ENCODE data around the gene FAM13A.

GRCh38 chr4:88858752-88859151 is 198.2 kb downstream of the FAM13A start:
- TF ChIP-seq EZH2 (IDR thresholded peaks at IDR 0.05; ENCODE audit: low read depth, low read length, severe bottlenecking): no peak
- TF ChIP-seq, protein P1, sequence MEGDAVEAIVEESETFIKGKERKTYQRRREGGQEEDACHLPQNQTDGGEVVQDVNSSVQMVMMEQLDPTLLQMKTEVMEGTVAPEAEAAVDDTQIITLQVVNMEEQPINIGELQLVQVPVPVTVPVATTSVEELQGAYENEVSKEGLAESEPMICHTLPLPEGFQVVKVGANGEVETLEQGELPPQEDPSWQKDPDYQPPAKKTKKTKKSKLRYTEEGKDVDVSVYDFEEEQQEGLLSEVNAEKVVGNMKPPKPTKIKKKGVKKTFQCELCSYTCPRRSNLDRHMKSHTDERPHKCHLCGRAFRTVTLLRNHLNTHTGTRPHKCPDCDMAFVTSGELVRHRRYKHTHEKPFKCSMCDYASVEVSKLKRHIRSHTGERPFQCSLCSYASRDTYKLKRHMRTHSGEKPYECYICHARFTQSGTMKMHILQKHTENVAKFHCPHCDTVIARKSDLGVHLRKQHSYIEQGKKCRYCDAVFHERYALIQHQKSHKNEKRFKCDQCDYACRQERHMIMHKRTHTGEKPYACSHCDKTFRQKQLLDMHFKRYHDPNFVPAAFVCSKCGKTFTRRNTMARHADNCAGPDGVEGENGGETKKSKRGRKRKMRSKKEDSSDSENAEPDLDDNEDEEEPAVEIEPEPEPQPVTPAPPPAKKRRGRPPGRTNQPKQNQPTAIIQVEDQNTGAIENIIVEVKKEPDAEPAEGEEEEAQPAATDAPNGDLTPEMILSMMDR (IDR thresholded peaks at IDR 0.05; ENCODE audit: control extremely low read depth in 1 of 3, insufficient read depth in 1 of 3, low read depth in 1 of 3, low read length in 3 of 3): no peak
- no peak for TF ChIP-seq FOSL1 (IDR thresholded peaks at IDR 0.05; ENCODE audit: insufficient read depth, low read depth, low read length)
- no peak for TF ChIP-seq EGR1 (IDR thresholded peaks at IDR 0.05; ENCODE audit: borderline replicate concordance, low read depth, low read length)
- no peak for TF ChIP-seq POLR2A (IDR thresholded peaks at IDR 0.05; ENCODE audit: control extremely low read depth in 1 of 2, low read depth in 2 of 2, low read length in 2 of 2)
- no peak for TF ChIP-seq GABPA (IDR thresholded peaks at IDR 0.05; ENCODE audit: borderline replicate concordance, insufficient read depth, low read length)
- no peak for TF ChIP-seq ZNF274 (IDR thresholded peaks at IDR 0.05; ENCODE audit: borderline replicate concordance, extremely low read depth, low read length)
- no peak for TF ChIP-seq POLR2AphosphoS5 (IDR thresholded peaks at IDR 0.05; ENCODE audit: low read depth, low read length)
- no peak for TF ChIP-seq JUN (IDR thresholded peaks at IDR 0.05; ENCODE audit: low read depth, low read length)
- TF ChIP-seq CREB1 (IDR thresholded peaks at IDR 0.05): no peak

All from H1 (cell line).